Skin epidermis (tissue), 12 donors: Measurements from ENCODE around the gene MIPEP.

Experiments used
- H3K27ac ChIP-seq, 21 experiments: fragments of 200-600 bp; sonication (generic) in 11 of 21; one replicate each; pipeline ENCODE4 v1.5.0; 2020; ENCODE audit warnings: mild to moderate bottlenecking in 3 of 21, inconsistent platforms in 2 of 21, moderate library complexity in 2 of 21
- H3K4me3 ChIP-seq, 7 experiments: fragments of 200-600 bp; sonication (generic) in 2 of 7; one replicate each; pipeline ENCODE4 v1.5.0; 2020; ENCODE audit warnings: inconsistent platforms in 2 of 7, mild to moderate bottlenecking in 2 of 7, moderate library complexity in 1 of 7

The MIPEP gene

GRCh38 chr13:23701186-23701585, 188.0 kb downstream of the MIPEP start:
- Histone ChIP-seq H3K27ac (peak overlapping the region in 5 of 21 experiments; percentile 23 to 43 (median 29)), H3K4me3 (no peak overlapping the region)

GRCh38 chr13:23699271-23699670, 189.9 kb downstream of the MIPEP start:
- Histone ChIP-seq H3K4me3 (no peak overlapping the region), H3K27ac (no peak overlapping the region)

- Histone ChIP-seq H3K4me3 (no peak overlapping the region), H3K27ac (no peak overlapping the region)
These were observed 191.4 kb downstream of the MIPEP start for GRCh38 chr13:23697772-23698313.

- H3K4me3 ChIP-seq: peak overlapping the region in 2 of 7 experiments; percentile 17 to 23
- peak overlapping the region in 17 of 21 experiments; percentile 23 to 85 (median 66) for H3K27ac ChIP-seq
These were observed 192.6 kb downstream of the MIPEP start for GRCh38 chr13:23696610-23697009.

DNA sequence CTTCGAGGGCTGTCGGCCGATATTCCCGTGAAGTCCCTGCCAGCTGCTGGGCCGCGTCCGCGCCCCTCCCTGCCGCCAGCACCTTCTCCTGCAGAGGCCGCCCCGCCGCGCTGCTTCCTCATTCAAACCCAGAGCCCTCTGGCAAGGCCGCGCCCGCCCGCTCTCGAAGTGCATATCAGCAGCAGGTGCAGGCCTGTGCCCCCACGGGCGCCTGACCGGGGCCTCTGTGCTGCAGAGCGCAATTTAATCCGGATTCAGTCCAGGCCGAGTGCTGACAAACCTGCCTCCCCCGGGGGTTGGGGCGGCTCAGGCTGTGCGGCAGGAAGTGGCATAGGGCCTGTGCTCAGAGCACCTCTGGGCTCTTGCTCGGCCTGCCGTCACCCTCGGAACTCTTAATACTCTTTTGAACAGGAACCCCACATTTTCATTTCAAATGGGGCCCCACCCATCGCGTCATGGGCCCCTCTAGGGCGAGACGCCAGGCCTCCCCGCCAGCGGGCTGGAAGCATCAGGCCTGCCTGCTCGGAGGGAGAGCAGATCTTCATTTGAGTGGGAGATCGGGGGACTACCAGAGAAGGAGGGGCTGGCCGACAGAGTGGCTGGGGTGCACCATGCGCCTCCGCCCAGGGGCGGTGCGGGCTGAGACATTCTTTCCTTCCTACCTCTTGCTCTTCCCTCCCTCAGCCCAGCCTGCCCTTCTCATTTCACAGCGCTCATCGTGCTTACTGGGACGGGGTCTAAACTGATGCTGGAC, 193.3 kb downstream of the MIPEP start:
- Histone ChIP-seq H3K4me3 (peak overlapping the region in 4 of 7 experiments; percentile 15 to 23 (median 16)), H3K27ac (peak overlapping the region in 20 of 21 experiments; percentile 14 to 85 (median 64))

DNA sequence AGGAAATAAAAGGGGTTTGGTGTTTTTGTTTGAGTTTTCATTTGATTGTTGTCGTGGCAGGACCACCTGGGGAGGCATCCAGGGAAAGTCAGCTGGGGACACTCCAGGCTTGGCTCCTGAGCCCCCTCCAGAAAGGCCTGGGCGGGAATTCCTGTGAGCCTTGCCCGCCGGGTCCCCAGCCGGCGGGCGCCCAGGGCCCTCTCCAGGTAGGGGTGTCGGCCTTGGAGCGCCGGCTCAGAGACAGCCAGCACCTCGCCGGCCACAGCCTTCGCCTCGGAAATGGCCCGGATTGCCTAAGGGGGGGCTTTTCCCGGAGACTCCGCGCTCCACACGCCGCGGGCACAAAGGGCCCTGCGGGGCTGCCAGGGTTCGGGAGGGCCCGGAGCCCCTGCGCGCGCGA, 194.0 kb downstream of the MIPEP start:
- Histone ChIP-seq H3K27ac (peak overlapping the region in 12 of 21 experiments; percentile 23 to 85 (median 66)), H3K4me3 (peak overlapping the region in 3 of 7 experiments; percentile 15 to 23 (median 17))

- Histone ChIP-seq H3K4me3 (no peak overlapping the region), H3K27ac (no peak overlapping the region)
These were observed 196.4 kb downstream of the MIPEP start for GRCh38 chr13:23692816-23693215.

DNA sequence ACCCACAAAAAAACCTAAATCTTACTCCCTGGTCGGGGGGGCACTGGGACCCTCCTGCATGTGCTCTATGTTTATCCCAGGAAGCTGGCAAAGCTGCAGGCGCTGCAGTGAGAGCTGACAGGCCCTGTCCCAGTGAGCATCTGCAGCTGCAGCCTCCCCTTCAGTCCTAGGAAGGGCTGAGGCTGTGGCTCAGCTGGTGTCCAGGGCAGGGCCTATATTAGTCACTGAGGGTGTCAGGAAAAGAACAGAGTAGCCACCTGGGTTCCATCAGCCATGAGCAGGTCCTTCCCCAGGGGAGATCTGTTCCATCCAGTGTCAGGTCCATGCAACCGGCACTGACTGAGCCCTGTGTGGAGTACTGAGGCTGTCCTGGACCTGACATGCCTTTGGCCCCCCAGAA, 198.5 kb downstream of the MIPEP start:
- H3K27ac ChIP-seq: no peak overlapping the region
- no peak overlapping the region for H3K4me3 ChIP-seq

- Histone ChIP-seq H3K27ac (no peak overlapping the region), H3K4me3 (no peak overlapping the region)
These were observed 200.9 kb downstream of the MIPEP start for GRCh38 chr13:23688336-23688735.

GRCh38 chr13:23687614-23688013, 201.6 kb downstream of the MIPEP start:
- H3K4me3 ChIP-seq: no peak overlapping the region
- no peak overlapping the region for H3K27ac ChIP-seq

DNA sequence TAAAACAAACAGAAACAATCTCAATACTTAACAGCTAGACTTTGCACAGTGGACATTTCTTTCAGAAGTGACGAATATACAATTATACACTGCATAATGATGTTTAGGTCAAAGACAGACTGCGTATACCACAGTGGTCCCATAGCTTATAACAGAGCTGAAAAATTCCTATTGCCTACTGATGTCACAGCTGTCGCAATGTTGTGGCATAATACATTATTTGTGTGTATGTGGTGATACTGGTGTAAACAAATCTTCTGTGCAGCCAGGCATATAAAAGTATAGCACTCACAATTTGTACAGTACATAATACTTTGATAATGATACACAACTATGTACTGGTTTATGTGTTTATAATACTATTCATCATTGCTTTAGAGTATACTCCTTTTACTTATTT, 202.3 kb downstream of the MIPEP start:
- Histone ChIP-seq H3K4me3 (no peak overlapping the region), H3K27ac (no peak overlapping the region)

DNA sequence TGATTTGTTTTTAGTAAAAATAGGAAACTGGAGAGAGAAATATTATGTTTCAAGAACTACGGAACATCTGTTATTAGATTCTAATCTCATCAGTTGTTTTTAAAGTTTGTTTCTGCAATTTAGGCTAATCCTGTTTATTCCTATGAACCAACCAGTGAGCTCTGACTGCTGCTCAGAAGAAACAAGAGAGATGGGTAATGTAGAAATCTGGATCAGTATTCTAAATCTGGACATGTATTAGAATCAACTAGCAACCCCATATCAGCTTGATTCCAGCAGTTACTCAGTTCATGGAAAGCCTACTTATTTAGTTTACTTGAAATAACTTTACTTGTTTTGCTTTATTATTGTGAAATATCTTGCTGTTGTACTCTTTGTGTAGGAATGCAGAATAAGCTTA, 203.8 kb downstream of the MIPEP start:
- H3K27ac ChIP-seq: no peak overlapping the region

GRCh38 chr13:23684647-23685046, 204.6 kb downstream of the MIPEP start:
- no peak overlapping the region for H3K27ac ChIP-seq
- no peak overlapping the region for H3K4me3 ChIP-seq

More for the DNA sequence above, 203.8 kb downstream of the MIPEP start:
- no peak overlapping the region for H3K4me3 ChIP-seq

GRCh38 chr13:23683084-23683483, 206.1 kb downstream of the MIPEP start:
- H3K27ac ChIP-seq: no peak overlapping the region
- H3K4me3 ChIP-seq: no peak overlapping the region

GRCh38 chr13:23680845-23681669, 208.1 kb downstream of the MIPEP start:
- H3K27ac ChIP-seq: peak overlapping the region in 1 of 21 experiments; percentile 26
- no peak overlapping the region for H3K4me3 ChIP-seq
